ENCODE measurements around the gene NUDCD3. TPM values are rescaled to one million over a fixed set of nuclear protein-coding genes. Genes with fewer than 3 reads are reported as not detected.

The NUDCD3 gene
- polyA plus RNA-seq, 1 donor, result 68.3 TPM

DNA sequence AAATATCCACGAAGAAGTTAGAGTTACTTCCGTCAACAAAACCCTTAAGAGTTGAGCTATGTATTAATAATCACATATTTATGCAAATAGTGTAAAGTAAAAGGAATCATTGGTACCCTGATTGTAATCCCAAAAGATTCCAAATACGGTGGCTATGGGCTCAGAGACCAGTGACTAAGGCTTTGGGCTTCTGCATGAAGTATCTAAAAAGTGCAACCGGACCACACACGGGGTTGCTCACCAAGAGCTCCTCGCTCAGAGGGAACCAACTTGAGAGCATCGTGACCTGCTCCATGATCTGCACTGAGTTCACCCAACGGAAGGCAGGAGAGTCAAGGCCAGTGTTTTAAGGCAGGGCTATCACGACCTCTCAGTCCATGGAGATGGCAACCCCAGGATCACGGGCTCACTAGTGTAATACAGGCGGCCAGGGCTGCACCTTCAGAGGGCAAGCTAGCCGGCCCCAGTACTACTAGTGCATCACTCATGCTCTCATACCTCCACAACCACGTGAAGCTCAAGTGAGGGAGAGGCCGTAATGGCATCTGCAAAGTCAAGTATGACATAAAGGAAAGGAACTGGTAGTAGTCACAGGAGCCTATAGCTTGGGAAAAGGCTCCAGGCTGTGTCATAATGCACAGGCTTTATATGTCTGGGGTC, 87.9 kb downstream of the NUDCD3 start:
- Histone ChIP-seq H3K27ac (ENCODE audit: low read length) (no peak overlapping the region), H3K9me3 (ENCODE audit: control insufficient read depth, low read depth, low read length) (no peaks in the 10 kb centered on the region), H3K27me3 (ENCODE audit: control insufficient read depth, insufficient read depth, low read length) (no peaks in the 10 kb centered on the region), H3K36me3 (ENCODE audit: control insufficient read depth, insufficient read depth, low read length) (peaks cover 59% of the 10 kb centered on the region), H3K4me3 (ENCODE audit: low read length) (no peak overlapping the region), H3K4me1 (ENCODE audit: control insufficient read depth, insufficient read depth, low read length) (no peaks in the 10 kb centered on the region)
- DNase-seq, result no peak
- WGBS (ENCODE audit: insufficient coverage, low lambda C conversion rate), result no CpG with 5 or more reads among the region's 14 CpGs

DNA sequence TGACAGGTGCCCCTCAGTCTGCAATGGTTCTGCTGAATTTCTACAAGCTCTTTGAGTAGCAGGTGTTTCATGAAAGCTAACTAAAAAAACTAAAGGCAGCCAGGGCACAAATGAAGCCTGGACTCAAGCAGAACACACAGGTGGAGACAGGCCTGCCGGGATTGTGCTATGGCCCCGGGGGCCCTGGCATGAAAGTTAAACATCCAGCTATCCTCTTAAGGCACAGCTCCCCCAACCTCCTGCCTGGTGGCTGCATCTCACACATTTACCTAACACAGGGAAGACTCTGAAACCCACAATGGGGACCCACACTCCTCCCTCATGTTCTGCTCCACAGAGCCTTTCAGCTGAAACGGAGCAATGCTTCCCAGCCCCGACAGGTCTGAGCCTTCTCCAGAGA, 88.8 kb downstream of the NUDCD3 start:
- no CpG with 5 or more reads among the region's 4 CpGs for WGBS (ENCODE audit: insufficient coverage, low lambda C conversion rate)
- H3K4me3 ChIP-seq (ENCODE audit: low read length), result no peak overlapping the region
- no peaks in the 10 kb centered on the region for H3K4me1 ChIP-seq (ENCODE audit: control insufficient read depth, insufficient read depth, low read length)
- H3K27ac ChIP-seq (ENCODE audit: low read length), result no peak overlapping the region
- no peak for DNase-seq
- no peaks in the 10 kb centered on the region for H3K9me3 ChIP-seq (ENCODE audit: control insufficient read depth, low read depth, low read length)
- no peaks in the 10 kb centered on the region for H3K27me3 ChIP-seq (ENCODE audit: control insufficient read depth, insufficient read depth, low read length)
- peaks cover 59% of the 10 kb centered on the region for H3K36me3 ChIP-seq (ENCODE audit: control insufficient read depth, insufficient read depth, low read length)

DNA sequence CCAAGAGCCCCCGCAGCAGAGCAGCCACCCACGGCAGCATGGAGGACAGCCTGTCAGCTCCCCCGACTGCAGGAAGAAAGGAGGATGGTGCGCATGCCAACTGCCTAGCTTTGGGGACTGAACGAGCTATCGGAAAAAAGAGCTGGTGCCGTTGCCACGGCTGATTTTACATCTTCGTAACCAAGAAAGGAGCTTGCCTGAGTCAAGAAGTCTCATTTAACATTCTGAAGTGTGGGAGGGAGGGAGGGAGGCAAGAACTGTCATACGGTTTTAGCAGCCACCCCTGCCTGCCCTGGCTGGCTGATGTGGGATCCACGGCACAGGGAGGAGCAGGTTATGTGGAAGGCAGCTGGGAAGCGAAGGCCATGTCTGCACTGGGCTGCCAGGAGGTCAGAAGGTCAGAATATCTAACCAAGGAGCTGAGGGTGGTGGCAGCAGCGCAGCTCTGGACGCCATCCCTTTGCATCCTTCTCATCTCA, 90.4 kb downstream of the NUDCD3 start:
- H3K4me3 ChIP-seq (ENCODE audit: low read length), result no peak overlapping the region
- H3K27me3 ChIP-seq (ENCODE audit: control insufficient read depth, insufficient read depth, low read length), result no peaks in the 10 kb centered on the region
- DNase-seq, result no peak
- no peaks in the 10 kb centered on the region for H3K4me1 ChIP-seq (ENCODE audit: control insufficient read depth, insufficient read depth, low read length)
- WGBS (ENCODE audit: insufficient coverage, low lambda C conversion rate), result no CpG with 5 or more reads among the region's 14 CpGs
- H3K27ac ChIP-seq (ENCODE audit: low read length), result no peak overlapping the region
- peaks cover 56% of the 10 kb centered on the region for H3K36me3 ChIP-seq (ENCODE audit: control insufficient read depth, insufficient read depth, low read length)
- no peaks in the 10 kb centered on the region for H3K9me3 ChIP-seq (ENCODE audit: control insufficient read depth, low read depth, low read length)

DNA sequence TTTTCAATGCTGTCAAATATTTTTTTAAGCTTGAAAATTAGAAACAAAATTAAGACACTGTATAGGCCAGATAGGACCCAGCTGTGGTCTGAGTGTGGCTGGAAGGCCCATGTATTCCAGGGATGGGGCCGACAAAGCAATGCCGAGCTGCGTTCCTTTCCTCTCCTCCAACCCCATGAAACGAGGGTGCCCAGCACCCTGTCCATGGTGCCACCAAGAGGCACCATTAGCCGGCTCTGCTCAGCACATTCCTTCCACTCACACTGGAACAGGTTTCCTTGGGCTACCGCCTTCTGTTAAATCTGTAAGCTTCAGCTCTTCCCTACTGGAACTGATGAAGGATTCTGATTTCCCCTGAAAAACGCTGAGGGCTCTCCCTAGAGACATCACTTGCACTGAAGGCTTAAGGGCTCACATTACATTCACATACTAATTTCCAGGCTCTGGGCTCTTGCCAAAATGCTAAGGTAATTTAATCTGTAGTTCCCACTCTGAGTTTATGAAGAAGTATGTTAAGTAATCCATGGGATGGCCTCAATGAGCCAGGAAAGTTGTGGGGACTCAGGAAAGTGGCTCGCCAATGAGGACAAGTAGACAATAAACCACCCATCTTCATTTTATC, 91.4 kb downstream of the NUDCD3 start:
- Histone ChIP-seq H3K27me3 (ENCODE audit: control insufficient read depth, insufficient read depth, low read length) (no peaks in the 10 kb centered on the region), H3K4me1 (ENCODE audit: control insufficient read depth, insufficient read depth, low read length) (no peaks in the 10 kb centered on the region), H3K4me3 (ENCODE audit: low read length) (no peak overlapping the region), H3K36me3 (ENCODE audit: control insufficient read depth, insufficient read depth, low read length) (peaks cover 52% of the 10 kb centered on the region), H3K27ac (ENCODE audit: low read length) (no peak overlapping the region), H3K9me3 (ENCODE audit: control insufficient read depth, low read depth, low read length) (no peaks in the 10 kb centered on the region)
- no CpG with 5 or more reads among the region's 8 CpGs for WGBS (ENCODE audit: insufficient coverage, low lambda C conversion rate)
- DNase-seq, result no peak

DNA sequence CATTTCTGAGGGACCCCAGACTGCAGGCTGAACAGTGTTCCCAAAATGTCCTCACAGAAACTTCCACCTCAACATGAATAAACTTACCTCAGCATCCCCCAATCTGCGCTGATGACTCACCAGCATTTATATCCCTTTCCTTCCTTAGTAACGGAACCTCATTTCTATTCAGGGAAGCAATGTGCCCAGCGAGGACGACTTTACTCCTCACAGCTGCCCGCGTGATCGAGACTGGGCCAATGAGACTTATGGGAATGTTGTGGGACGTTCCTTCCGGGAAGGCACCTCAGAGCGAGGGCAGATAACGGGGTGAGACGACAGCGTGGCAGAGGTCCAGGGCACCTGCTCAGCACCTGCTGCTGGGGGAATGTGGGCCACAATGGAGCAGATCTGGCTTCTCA, 91.9 kb downstream of the NUDCD3 start:
- H3K27ac ChIP-seq (ENCODE audit: low read length), result no peak overlapping the region
- peaks cover 51% of the 10 kb centered on the region for H3K36me3 ChIP-seq (ENCODE audit: control insufficient read depth, insufficient read depth, low read length)
- no peaks in the 10 kb centered on the region for H3K4me1 ChIP-seq (ENCODE audit: control insufficient read depth, insufficient read depth, low read length)
- no peak overlapping the region for H3K4me3 ChIP-seq (ENCODE audit: low read length)
- H3K9me3 ChIP-seq (ENCODE audit: control insufficient read depth, low read depth, low read length), result no peaks in the 10 kb centered on the region
- no peaks in the 10 kb centered on the region for H3K27me3 ChIP-seq (ENCODE audit: control insufficient read depth, insufficient read depth, low read length)
- DNase-seq, result no peak
- WGBS (ENCODE audit: insufficient coverage, low lambda C conversion rate), result 100% methylated on average over 2 of the region's 13 CpGs

DNA sequence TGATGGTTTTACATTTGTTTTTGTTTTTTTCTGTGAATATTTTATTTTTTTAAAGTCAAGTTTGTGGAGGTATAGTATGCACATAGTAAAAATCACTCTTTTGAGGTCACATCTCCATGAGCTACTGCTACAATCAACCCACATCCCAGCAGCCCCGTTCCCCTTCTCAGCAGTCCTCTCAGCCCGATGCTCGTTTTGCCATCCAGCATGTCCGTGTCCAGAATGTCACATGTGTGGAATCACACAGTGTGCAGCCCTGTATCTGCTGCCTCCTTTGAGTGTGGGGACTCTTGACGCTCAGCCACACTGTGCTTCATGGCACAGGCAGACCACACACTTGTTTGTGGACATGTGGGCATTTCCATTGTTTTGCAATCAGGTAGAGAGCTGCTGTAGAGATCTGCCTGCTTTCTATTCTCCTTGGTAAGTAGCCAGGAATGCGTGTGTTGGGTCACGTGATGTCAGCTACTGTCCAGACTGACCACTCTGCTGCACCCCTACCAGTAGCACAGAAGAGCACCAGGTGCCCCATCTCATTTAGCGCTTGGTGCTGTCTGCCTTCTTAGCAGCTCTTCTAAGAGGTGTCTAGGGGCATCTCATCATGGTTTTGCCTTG, 93.4 kb downstream of the NUDCD3 start:
- no CpG with 5 or more reads among the region's 8 CpGs for WGBS (ENCODE audit: insufficient coverage, low lambda C conversion rate)
- H3K27ac ChIP-seq (ENCODE audit: low read length), result no peak overlapping the region
- no peak overlapping the region for H3K4me3 ChIP-seq (ENCODE audit: low read length)
- H3K4me1 ChIP-seq (ENCODE audit: control insufficient read depth, insufficient read depth, low read length), result no peaks in the 10 kb centered on the region
- peaks cover 47% of the 10 kb centered on the region for H3K36me3 ChIP-seq (ENCODE audit: control insufficient read depth, insufficient read depth, low read length)
- DNase-seq, result no peak
- no peaks in the 10 kb centered on the region for H3K9me3 ChIP-seq (ENCODE audit: control insufficient read depth, low read depth, low read length)
- H3K27me3 ChIP-seq (ENCODE audit: control insufficient read depth, insufficient read depth, low read length), result no peaks in the 10 kb centered on the region

DNA sequence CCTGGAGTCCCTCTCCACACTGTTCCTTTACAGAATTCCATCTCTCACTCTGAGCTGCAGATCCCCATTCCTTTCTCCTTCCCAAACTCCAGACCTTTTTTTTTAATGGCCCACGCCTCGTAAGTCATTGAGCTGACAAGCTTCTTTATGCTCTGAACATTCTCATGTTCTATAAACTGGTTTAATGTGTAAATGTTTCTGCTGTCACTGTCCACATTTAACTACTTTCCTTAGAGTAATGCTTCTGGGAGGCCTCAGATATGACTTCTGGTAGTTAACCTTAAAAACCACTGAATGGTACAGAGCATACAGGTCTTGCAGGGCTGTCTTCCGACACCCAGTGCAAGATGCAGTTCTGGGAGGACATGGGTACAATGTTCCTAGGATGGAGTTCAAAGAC, 94.0 kb downstream of the NUDCD3 start:
- Histone ChIP-seq H3K4me1 (ENCODE audit: control insufficient read depth, insufficient read depth, low read length) (no peaks in the 10 kb centered on the region), H3K27me3 (ENCODE audit: control insufficient read depth, insufficient read depth, low read length) (no peaks in the 10 kb centered on the region), H3K9me3 (ENCODE audit: control insufficient read depth, low read depth, low read length) (no peaks in the 10 kb centered on the region), H3K36me3 (ENCODE audit: control insufficient read depth, insufficient read depth, low read length) (peaks cover 47% of the 10 kb centered on the region), H3K4me3 (ENCODE audit: low read length) (no peak overlapping the region), H3K27ac (ENCODE audit: low read length) (no peak overlapping the region)
- DNase-seq, result no peak
- no CpG with 5 or more reads among the region's 3 CpGs for WGBS (ENCODE audit: insufficient coverage, low lambda C conversion rate)

DNA sequence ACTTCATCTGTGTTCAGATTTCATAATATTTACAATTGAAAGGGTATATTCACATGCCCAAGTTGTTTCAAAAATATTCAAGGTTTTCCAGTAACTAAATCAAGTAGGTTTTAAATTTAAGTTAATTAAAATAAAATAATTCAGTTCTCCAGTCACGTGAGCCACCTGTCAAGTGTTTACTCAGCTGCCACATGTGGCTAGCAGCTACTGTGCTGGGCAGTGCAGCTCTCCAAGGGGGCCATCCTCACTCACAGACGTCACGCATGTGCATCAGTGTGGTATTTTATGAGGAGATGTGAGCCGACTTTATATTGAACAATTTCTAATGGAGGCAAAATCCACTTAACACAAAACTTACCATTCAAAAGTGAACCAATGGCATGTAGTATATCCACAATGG, 95.4 kb downstream of the NUDCD3 start:
- Histone ChIP-seq H3K4me3 (ENCODE audit: low read length) (no peak overlapping the region), H3K27ac (ENCODE audit: low read length) (no peak overlapping the region), H3K27me3 (ENCODE audit: control insufficient read depth, insufficient read depth, low read length) (no peaks in the 10 kb centered on the region), H3K36me3 (ENCODE audit: control insufficient read depth, insufficient read depth, low read length) (peaks cover 56% of the 10 kb centered on the region), H3K4me1 (ENCODE audit: control insufficient read depth, insufficient read depth, low read length) (no peaks in the 10 kb centered on the region), H3K9me3 (ENCODE audit: control insufficient read depth, low read depth, low read length) (no peaks in the 10 kb centered on the region)
- WGBS (ENCODE audit: insufficient coverage, low lambda C conversion rate), result no CpG with 5 or more reads among the region's 4 CpGs
- no peak for DNase-seq

DNA sequence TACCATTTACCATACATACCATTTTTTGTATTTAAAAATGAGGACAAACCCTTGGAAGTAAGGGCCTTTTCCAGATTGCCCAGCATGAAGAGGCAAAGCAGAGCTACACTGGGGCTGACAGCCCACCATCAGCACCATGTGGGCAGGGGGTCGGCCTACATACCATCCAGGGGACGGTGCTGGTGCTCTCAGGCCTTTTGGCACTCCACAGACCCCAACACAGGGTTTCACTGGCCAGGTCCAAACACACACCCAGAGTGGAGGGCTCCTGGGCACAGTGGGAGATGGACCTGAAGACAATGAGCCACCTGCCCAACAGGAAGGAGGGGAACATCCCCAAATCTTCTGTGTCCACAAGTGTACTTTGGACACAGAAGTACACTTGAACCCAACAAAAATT, 95.8 kb downstream of the NUDCD3 start:
- no peaks in the 10 kb centered on the region for H3K27me3 ChIP-seq (ENCODE audit: control insufficient read depth, insufficient read depth, low read length)
- H3K27ac ChIP-seq (ENCODE audit: low read length), result no peak overlapping the region
- WGBS (ENCODE audit: insufficient coverage, low lambda C conversion rate), result no CpG with 5 or more reads among the region's 2 CpGs
- no peak for DNase-seq
- H3K4me3 ChIP-seq (ENCODE audit: low read length), result no peak overlapping the region
- H3K36me3 ChIP-seq (ENCODE audit: control insufficient read depth, insufficient read depth, low read length), result peaks cover 58% of the 10 kb centered on the region
- H3K9me3 ChIP-seq (ENCODE audit: control insufficient read depth, low read depth, low read length), result no peaks in the 10 kb centered on the region
- no peaks in the 10 kb centered on the region for H3K4me1 ChIP-seq (ENCODE audit: control insufficient read depth, insufficient read depth, low read length)

DNA sequence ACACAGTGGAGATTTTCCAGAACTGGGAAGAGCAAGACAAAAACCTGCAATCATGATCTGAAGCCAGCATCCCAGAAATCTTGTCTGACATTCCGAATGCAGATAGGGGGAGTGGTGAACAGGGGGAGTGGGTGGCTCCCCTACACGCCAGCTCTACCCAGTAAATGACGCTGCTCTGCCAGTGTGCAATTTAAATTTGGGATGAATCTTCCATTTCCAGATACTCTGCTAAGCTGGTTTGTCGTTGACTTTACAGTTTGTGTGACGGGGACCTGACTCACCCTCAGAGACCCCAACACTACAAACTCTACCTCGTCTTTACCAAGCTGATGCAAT, 96.4 kb downstream of the NUDCD3 start:
- Histone ChIP-seq H3K4me1 (ENCODE audit: control insufficient read depth, insufficient read depth, low read length) (no peaks in the 10 kb centered on the region), H3K4me3 (ENCODE audit: low read length) (no peak overlapping the region), H3K36me3 (ENCODE audit: control insufficient read depth, insufficient read depth, low read length) (peaks cover 63% of the 10 kb centered on the region), H3K27ac (ENCODE audit: low read length) (no peak overlapping the region), H3K27me3 (ENCODE audit: control insufficient read depth, insufficient read depth, low read length) (no peaks in the 10 kb centered on the region), H3K9me3 (ENCODE audit: control insufficient read depth, low read depth, low read length) (no peaks in the 10 kb centered on the region)
- no peak for DNase-seq
- no CpG with 5 or more reads among the region's 6 CpGs for WGBS (ENCODE audit: insufficient coverage, low lambda C conversion rate)
